CD4-positive, alpha-beta memory T cell (primary cell): ENCODE measurements around the gene CERS5. TPM values are rescaled to one million over a fixed set of nuclear protein-coding genes. Genes with fewer than 3 reads are reported as not detected.
A peak's percentile ranks its signal among the peaks of the same experiment; 100 is the strongest.
"Not testable (repeated sequence)": the region's sequence is repeated elsewhere in the genome, so short reads cannot be mapped to it uniquely, and the experiment has no call there.

Experiments used
- CTCF ChIA-PET: fragments of 350-600 bp; sonication (Branson Sonifier 250); formaldehyde crosslinking; loops from one replicate; lab custom pipeline; 2021; ENCODE audit warnings: inconsistent platforms; ENCODE audit not compliant: partially characterized antibody; lab: Charles Lee
- POLR2A ChIA-PET: fragments of 350-600 bp; sonication (Branson Sonifier 250); formaldehyde crosslinking; loops from one replicate; lab custom pipeline; 2021; ENCODE audit not compliant: partially characterized antibody; lab: Charles Lee
- DNase-seq, 5 donors: peaks; one replicate each; pipeline versions ENCODE4 v3.0.0 to v3.0.0-alpha.2; 2020 to 2022; ENCODE audit warnings: mixed read lengths in 1 of 5
- H3K27ac ChIP-seq: one replicate; pipeline ENCODE4 v1.7.0; 2013; ENCODE audit warnings: low read depth, low read length
- H3K27me3 ChIP-seq: 2 replicates; pipeline ENCODE4 v1.7.0; 2013; ENCODE audit warnings: mild to moderate bottlenecking, low read length, moderate library complexity; ENCODE audit not compliant: insufficient read depth
- H3K36me3 ChIP-seq: 2 replicates; pipeline ENCODE4 v1.7.0; 2013; ENCODE audit warnings: mild to moderate bottlenecking, low read length, moderate library complexity; ENCODE audit not compliant: insufficient read depth
- H3K4me1 ChIP-seq: 2 replicates; pipeline ENCODE4 v1.7.0; 2013; ENCODE audit warnings: mild to moderate bottlenecking, low read length, moderate library complexity; ENCODE audit not compliant: insufficient read depth
- H3K4me3 ChIP-seq, 2 donors: one replicate each; pipeline ENCODE4 v1.7.0; 2013; ENCODE audit warnings: low read length in 2 of 2, mild to moderate bottlenecking in 1 of 2
- H3K9me3 ChIP-seq, 2 donors: one replicate each; pipeline ENCODE4 v1.7.0; 2013; ENCODE audit warnings: low read length in 2 of 2, control low read depth in 1 of 2; ENCODE audit not compliant: control insufficient read depth in 1 of 2
- H3K27ac Mint-ChIP-seq, 7 donors: one replicate each; pipeline ENCODE4 v1.8.0; 2020 to 2021; ENCODE audit warnings: mixed read lengths in 7 of 7, mild to moderate bottlenecking in 6 of 7, inconsistent platforms in 3 of 7, moderate library complexity in 3 of 7
- H3K27me3 Mint-ChIP-seq, 2 donors: one replicate each; pipeline ENCODE4 v1.8.0; 2020 to 2021; ENCODE audit warnings: mixed read lengths in 2 of 2
- H3K36me3 Mint-ChIP-seq, 2 donors: one replicate each; pipeline ENCODE4 v1.8.0; 2020 to 2021; ENCODE audit warnings: mixed read lengths in 2 of 2, inconsistent platforms in 1 of 2, mild to moderate bottlenecking in 1 of 2
- H3K4me1 Mint-ChIP-seq, 4 donors: one replicate each; pipeline ENCODE4 v1.8.0; 2020 to 2021; ENCODE audit warnings: mixed read lengths in 4 of 4, mild to moderate bottlenecking in 1 of 4
- H3K4me3 Mint-ChIP-seq, 8 donors: one replicate each; pipeline ENCODE4 v1.8.0; 2020 to 2021; ENCODE audit warnings: mixed read lengths in 8 of 8, mild to moderate bottlenecking in 7 of 8, moderate library complexity in 6 of 8, inconsistent platforms in 3 of 8
- H3K9me3 Mint-ChIP-seq, 8 donors: one replicate each; pipeline ENCODE4 v1.8.0; 2020 to 2021; ENCODE audit warnings: mixed read lengths in 8 of 8, mild to moderate bottlenecking in 5 of 8, inconsistent platforms in 3 of 8, moderate library complexity in 1 of 8
- intact Hi-C: fragments of 100-400 bp; cut with micrococcal nuclease; formaldehyde crosslinking; loops from one replicate; pipeline ENCODE4 v1.15.1; 2023
- polyA plus RNA-seq, 2 donors: library from polyadenylated mRNA; unstranded; fragments of 300-500 nt; fragmentation: Illumina TruSeq; gene quantifications; one replicate each; pipeline ENCODE4 v1.2.3, GENCODE V29; 2021
- total RNA-seq, 2 experiments: library from RNA; stranded (reverse); gene quantifications; one replicate each; pipeline ENCODE4 v1.2.3, GENCODE V29; 2021

The CERS5 gene
- total and polyA plus RNA-seq, 4 experiments from 2014 or later, result 42.1 to 62.7 (median 46.6) TPM

GRCh38 chr12:50087151-50087550, 80.0 kb downstream of the CERS5 start:
- H3K27me3 Mint-ChIP-seq, result no peaks in the 10 kb centered on the region
- peak overlapping the region in 6 of 8 donors; percentile 38 to 52 (median 48) for H3K4me3 Mint-ChIP-seq
- peaks cover 32 to 62% of the 10 kb centered on the region in 2 donors for H3K36me3 Mint-ChIP-seq
- no peak for DNase-seq
- CTCF ChIA-PET, result interaction anchor here (0.8 to 16.2 kb wide), 11 partner anchors 10 to 135 kb away, joined by 3 to 316 read pairs (median 5); partner anchors contain the start of genes CERS5, COX14 and GPD1
- Histone ChIP-seq H3K36me3 (peaks cover 35% of the 10 kb centered on the region), H3K27ac (no peak overlapping the region), H3K27me3 (no peaks in the 10 kb centered on the region), H3K9me3 (no peaks in the 10 kb centered on the region), H3K4me1 (peaks cover 27% of the 10 kb centered on the region), H3K4me3 (no peak overlapping the region)
- no peaks in the 10 kb centered on the region for H3K9me3 Mint-ChIP-seq
- POLR2A ChIA-PET, result interaction anchor here (0.6 to 1.9 kb wide), 3 partner anchors 23 to 1235 kb away, joined by 3 to 9 read pairs (median 7); partner anchors contain the start of genes CERS5 and DDX23
- peak overlapping the region in 4 of 7 donors; percentile 70 to 98 (median 85) for H3K27ac Mint-ChIP-seq
- H3K4me1 Mint-ChIP-seq, result peaks cover 13 to 37% (median 27%) of the 10 kb centered on the region in 4 donors
- intact Hi-C loops, result loop anchor here (10.0 kb wide), 1 partner anchor 318 kb away; the partner anchor contains the start of gene LARP4

DNA sequence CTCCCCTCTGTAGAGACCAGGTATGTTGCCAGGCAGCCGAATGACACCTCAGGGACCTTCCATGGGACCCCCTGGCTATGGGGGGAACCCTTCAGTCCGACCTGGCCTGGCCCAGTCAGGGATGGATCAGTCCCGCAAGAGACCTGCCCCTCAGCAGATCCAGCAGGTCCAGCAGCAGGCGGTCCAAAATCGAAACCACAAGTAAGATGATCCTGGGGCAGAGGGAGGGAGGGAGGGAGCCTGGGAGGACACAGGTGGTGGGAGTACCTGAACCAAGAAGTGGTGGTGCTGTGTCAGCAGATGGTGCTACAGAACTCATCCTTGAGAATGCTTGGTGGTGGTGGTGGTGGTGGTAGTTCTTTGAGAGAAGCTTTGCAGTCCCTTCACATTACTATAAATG, 81.0 kb downstream of the CERS5 start:
- Mint-ChIP-seq H3K4me3 (peak overlapping the region; percentile 76 to 96 (median 93)), H3K4me1 (peaks cover 13 to 37% (median 27%) of the 10 kb centered on the region in 4 donors), H3K9me3 (no peaks in the 10 kb centered on the region), H3K36me3 (peaks cover 27 to 53% of the 10 kb centered on the region in 2 donors), H3K27ac (peak overlapping the region; percentile 42 to 98 (median 95)), H3K27me3 (no peaks in the 10 kb centered on the region)
- Histone ChIP-seq H3K4me1 (peaks cover 27% of the 10 kb centered on the region), H3K27ac (peak overlapping the region; percentile 84), H3K4me3 (no peak overlapping the region), H3K36me3 (peaks cover 32% of the 10 kb centered on the region), H3K9me3 (no peaks in the 10 kb centered on the region), H3K27me3 (no peaks in the 10 kb centered on the region)
- CTCF ChIA-PET, result interaction anchor here (1.2 to 16.2 kb wide), 6 partner anchors 7 to 197 kb away, joined by 3 to 316 read pairs (median 8); partner anchors contain the start of genes CERS5, COX14, GPD1 and LIMA1
- intact Hi-C loops, result loop anchor here (10.0 kb wide), 1 partner anchor 319 kb away; the partner anchor contains the start of gene LARP4
- no peak for DNase-seq
- POLR2A ChIA-PET, result interaction anchor here (0.7 to 4.6 kb wide), 3 partner anchors 26 to 197 kb away, joined by 6 to 110 read pairs (median 13); partner anchors contain the start of genes CERS5, COX14 and LIMA1

GRCh38 chr12:50085615-50086072, 81.5 kb downstream of the CERS5 start:
- POLR2A ChIA-PET, result interaction anchor here (0.6 to 4.6 kb wide), 16 partner anchors 11 to 821 kb away, joined by 3 to 110 read pairs (median 4); partner anchors contain the start of genes CERS5, COX14, LIMA1 and RACGAP1
- H3K4me3 Mint-ChIP-seq, result peak overlapping the region; percentile 87 to 96 (median 94)
- H3K27me3 Mint-ChIP-seq, result no peaks in the 10 kb centered on the region
- Histone ChIP-seq H3K27me3 (no peaks in the 10 kb centered on the region), H3K27ac (peak overlapping the region; percentile 84), H3K4me3 (peak overlapping the region; percentile 2 to 73), H3K4me1 (peaks cover 27% of the 10 kb centered on the region), H3K36me3 (peaks cover 29% of the 10 kb centered on the region), H3K9me3 (no peaks in the 10 kb centered on the region)
- peaks cover 13 to 37% (median 27%) of the 10 kb centered on the region in 4 donors for H3K4me1 Mint-ChIP-seq
- no peaks in the 10 kb centered on the region for H3K9me3 Mint-ChIP-seq
- CTCF ChIA-PET, result interaction anchor here (0.8 to 16.2 kb wide), 9 partner anchors 8 to 198 kb away, joined by 3 to 316 read pairs (median 7); partner anchors contain the start of genes CERS5, COX14, GPD1 and LIMA1
- peaks cover 24 to 50% of the 10 kb centered on the region in 2 donors for H3K36me3 Mint-ChIP-seq
- intact Hi-C loops, result loop anchor here (1.0 to 10.0 kb wide), 4 partner anchors 26 to 319 kb away; partner anchors contain the start of genes CERS5, LARP4 and RACGAP1
- H3K27ac Mint-ChIP-seq, result peak overlapping the region; percentile 93 to 98 (median 96)
- DNase-seq, result no peak

GRCh38 chr12:50084775-50085614, 82.2 kb downstream of the CERS5 start, which contains the start of gene SMARCD1:
Gene SMARCD1 (plus strand): TSS chr12:50085342. CDS start chr12:50085370, 28 bp downstream.
- Histone ChIP-seq H3K9me3 (no peaks in the 10 kb centered on the region), H3K27me3 (no peaks in the 10 kb centered on the region), H3K4me1 (peaks cover 27% of the 10 kb centered on the region), H3K36me3 (peaks cover 24% of the 10 kb centered on the region), H3K4me3 (peak within 1 kb of the TSS; percentile 73 to 97), H3K27ac (peak within 1 kb of the TSS; percentile 84)
- CTCF ChIA-PET, result interaction anchor here (0.8 to 16.2 kb wide), 16 partner anchors 8 to 199 kb away, joined by 3 to 316 read pairs (median 6); partner anchors contain the start of genes CERS5, COX14, GPD1 and LIMA1
- H3K9me3 Mint-ChIP-seq, result no peaks in the 10 kb centered on the region
- no peaks in the 10 kb centered on the region for H3K27me3 Mint-ChIP-seq
- POLR2A ChIA-PET, result interaction anchor here (0.6 to 4.6 kb wide), 20 partner anchors 10 to 820 kb away, joined by 3 to 110 read pairs (median 4); partner anchors contain the start of genes CERS5, COX14, DIP2B and LIMA1
- H3K36me3 Mint-ChIP-seq, result peaks cover 20 to 46% of the 10 kb centered on the region in 2 donors
- H3K4me3 Mint-ChIP-seq, result peak within 1 kb of the TSS; percentile 92 to 96 (median 94)
- intact Hi-C loops, result loop anchor here (1.0 to 10.0 kb wide), 4 partner anchors 26 to 320 kb away; partner anchors contain the start of genes CERS5, LARP4 and RACGAP1
- peaks cover 13 to 37% (median 27%) of the 10 kb centered on the region in 4 donors for H3K4me1 Mint-ChIP-seq
- peak within 1 kb of the TSS; percentile 93 to 99 (median 98) for H3K27ac Mint-ChIP-seq
- DNase-seq, result peak; percentile 77 to 88 (median 79)

- Histone ChIP-seq H3K4me1 (peaks cover 27% of the 10 kb centered on the region), H3K4me3 (peak overlapping the region; percentile 73 to 97), H3K36me3 (peaks cover 18% of the 10 kb centered on the region), H3K27ac (peak overlapping the region; percentile 84)
- CTCF ChIA-PET, result interaction anchor here (0.9 to 16.2 kb wide), 14 partner anchors 8 to 199 kb away, joined by 3 to 316 read pairs (median 6); partner anchors contain the start of genes CERS5, COX14, GPD1 and LIMA1
- POLR2A ChIA-PET, result interaction anchor here (0.7 to 4.6 kb wide), 19 partner anchors 10 to 819 kb away, joined by 3 to 110 read pairs (median 4); partner anchors contain the start of genes CERS5, COX14, DIP2B and LIMA1
- intact Hi-C loops, result loop anchor here (10.0 kb wide), 1 partner anchor 320 kb away; the partner anchor contains the start of gene LARP4
- not testable (repeated sequence) for H3K27me3 Mint-ChIP-seq, H3K9me3 Mint-ChIP-seq, H3K27me3 ChIP-seq, H3K9me3 ChIP-seq, DNase-seq
- Mint-ChIP-seq H3K27ac (peak overlapping the region; percentile 93 to 99 (median 98)), H3K36me3 (peaks cover 17 to 40% of the 10 kb centered on the region in 2 donors), H3K4me3 (peak overlapping the region; percentile 92 to 96 (median 94)), H3K4me1 (peaks cover 13 to 37% (median 27%) of the 10 kb centered on the region in 4 donors)
Observed at GRCh38 chr12:50084409-50084774, 82.8 kb downstream of the CERS5 start.

- DNase-seq, result no peak
- peak overlapping the region; percentile 28 to 85 (median 75) for H3K4me3 Mint-ChIP-seq
- no peaks in the 10 kb centered on the region for H3K9me3 Mint-ChIP-seq
- H3K27ac Mint-ChIP-seq, result peak overlapping the region; percentile 19 to 90 (median 87)
- peaks cover 19% of the 10 kb centered on the region for H3K4me1 ChIP-seq
- POLR2A ChIA-PET, result interaction anchor here (1.4 to 4.6 kb wide), 2 partner anchors 29 to 84 kb away, joined by 8 to 110 read pairs; partner anchors contain the start of genes CERS5 and COX14
- H3K36me3 Mint-ChIP-seq, result peaks cover 9 to 30% of the 10 kb centered on the region in 2 donors
- no peaks in the 10 kb centered on the region for H3K9me3 ChIP-seq
- peaks cover 7 to 29% (median 21%) of the 10 kb centered on the region in 4 donors for H3K4me1 Mint-ChIP-seq
- H3K36me3 ChIP-seq, result peaks cover 10% of the 10 kb centered on the region
- CTCF ChIA-PET, result interaction anchor here (0.8 to 16.2 kb wide), 5 partner anchors 9 to 89 kb away, joined by 3 to 316 read pairs (median 14); partner anchors contain the start of genes CERS5, COX14 and GPD1
- intact Hi-C loops, result loop anchor here (10.0 kb wide), 1 partner anchor 322 kb away; the partner anchor contains the start of gene LARP4
- no peaks in the 10 kb centered on the region for H3K27me3 ChIP-seq
- H3K27ac ChIP-seq, result no peak overlapping the region
- no peak overlapping the region for H3K4me3 ChIP-seq
- no peaks in the 10 kb centered on the region for H3K27me3 Mint-ChIP-seq
Observed at GRCh38 chr12:50083301-50083700, 83.9 kb downstream of the CERS5 start.
